Natural killer cell treated with Interleukin-12 subunit alpha and Interleukin-12 subunit beta and Interleukin-15 and Interleukin-18, amount 100 ng/mL, for 72 hours (primary cell): Measurements from ENCODE around the gene FAT3. TPM values are rescaled to one million over a fixed set of nuclear protein-coding genes. Genes with fewer than 3 reads are reported as not detected.

Experiments
- ATAC-seq, 2 donors: fragments of 150-1000 bp; cut with Tn5 transposase in 1 of 2; sonication (Bioruptor Pico), chemical (Tn5 transposase) in 1 of 2; 2 replicates each; pipeline ENCODE4 v1.10.0; 2021
- DNase-seq: peaks from one replicate; pipeline ENCODE4 v3.0.0; 2022; ENCODE audit warnings: low spot score
- H3K27ac Mint-ChIP-seq, 2 donors: 1 replicate in 1 of 2; 2 replicates in 1 of 2; pipeline ENCODE4 v1.8.0; 2022; ENCODE audit warnings: mixed read lengths in 2 of 2, mild to moderate bottlenecking in 1 of 2, moderate library complexity in 1 of 2
- H3K27me3 Mint-ChIP-seq, 2 donors: 1 replicate in 1 of 2; 2 replicates in 1 of 2; pipeline ENCODE4 v1.8.0; 2022; ENCODE audit warnings: mixed read lengths in 2 of 2
- H3K36me3 Mint-ChIP-seq: one replicate; pipeline ENCODE4 v1.8.0; 2022; ENCODE audit warnings: mixed read lengths
- H3K4me1 Mint-ChIP-seq, 2 donors: 1 replicate in 1 of 2; 2 replicates in 1 of 2; pipeline ENCODE4 v1.8.0; 2022; ENCODE audit warnings: low read depth in 2 of 2, mixed read lengths in 2 of 2, mild to moderate bottlenecking in 1 of 2
- H3K4me3 Mint-ChIP-seq: one replicate; pipeline ENCODE4 v1.8.0; 2022; ENCODE audit warnings: mixed read lengths
- H3K9me3 Mint-ChIP-seq: 2 replicates; pipeline ENCODE4 v1.8.0; 2022; ENCODE audit warnings: mixed read lengths
- total RNA-seq, 2 donors: library from RNA; stranded (reverse); gene quantifications; one replicate each; pipeline ENCODE4 v1.2.3, GENCODE V29; 2022

The FAT3 gene
- not detected for total RNA-seq

DNA sequence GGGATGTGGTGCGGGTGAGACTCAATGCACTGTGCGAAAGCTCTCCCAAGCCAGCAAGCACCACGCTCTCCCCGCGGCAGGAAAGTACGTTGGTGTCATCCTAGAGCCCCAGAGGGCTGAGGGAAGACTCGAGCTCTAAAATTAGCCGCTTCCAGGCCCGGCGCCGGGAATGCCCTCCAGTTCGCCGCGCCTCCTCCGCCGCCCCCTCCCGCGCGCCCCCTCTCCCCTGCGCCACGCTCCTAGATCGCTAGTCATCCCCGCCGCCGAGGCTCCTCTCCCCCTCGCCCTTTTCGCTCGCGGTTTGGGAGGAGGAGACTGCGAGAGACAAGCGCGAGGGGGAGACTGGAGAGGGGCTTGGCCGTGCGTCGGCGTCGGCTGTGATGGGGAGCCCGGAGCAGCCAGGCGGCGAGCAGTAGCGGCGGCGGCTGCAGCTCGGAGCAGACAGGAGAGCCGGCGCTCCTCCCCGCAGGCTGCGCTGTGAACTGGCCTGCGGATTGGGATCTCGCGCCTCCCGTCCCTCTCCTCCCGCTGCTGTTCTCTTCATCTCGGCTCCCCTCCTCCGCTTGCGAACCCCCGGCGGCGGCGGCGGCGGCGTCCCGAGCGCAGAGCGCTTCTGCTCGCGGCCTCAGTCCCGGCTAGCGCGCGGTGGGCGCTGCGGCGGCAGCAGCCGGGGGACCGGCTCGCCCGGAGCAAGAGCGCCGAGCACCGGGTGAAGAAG is at the start of gene FAT3:
TSS of gene FAT3 (plus strand) at position 412 of the 718 bp plus-strand sequence. CDS start 127,295 bp downstream, outside the sequence.
- Mint-ChIP-seq H3K27me3 (peaks cover 5 to 21% of the 10 kb centered on the region in 2 donors), H3K4me1 (peaks cover 0 to 3% of the 10 kb centered on the region in 2 donors), H3K9me3 (peaks cover 6% of the 10 kb centered on the region), H3K36me3 (peaks cover 11% of the 10 kb centered on the region), H3K4me3 (no peak within 1 kb of the TSS), H3K27ac (no peak within 1 kb of the TSS)
- ATAC-seq (no peak), DNase-seq (no peak)

DNA sequence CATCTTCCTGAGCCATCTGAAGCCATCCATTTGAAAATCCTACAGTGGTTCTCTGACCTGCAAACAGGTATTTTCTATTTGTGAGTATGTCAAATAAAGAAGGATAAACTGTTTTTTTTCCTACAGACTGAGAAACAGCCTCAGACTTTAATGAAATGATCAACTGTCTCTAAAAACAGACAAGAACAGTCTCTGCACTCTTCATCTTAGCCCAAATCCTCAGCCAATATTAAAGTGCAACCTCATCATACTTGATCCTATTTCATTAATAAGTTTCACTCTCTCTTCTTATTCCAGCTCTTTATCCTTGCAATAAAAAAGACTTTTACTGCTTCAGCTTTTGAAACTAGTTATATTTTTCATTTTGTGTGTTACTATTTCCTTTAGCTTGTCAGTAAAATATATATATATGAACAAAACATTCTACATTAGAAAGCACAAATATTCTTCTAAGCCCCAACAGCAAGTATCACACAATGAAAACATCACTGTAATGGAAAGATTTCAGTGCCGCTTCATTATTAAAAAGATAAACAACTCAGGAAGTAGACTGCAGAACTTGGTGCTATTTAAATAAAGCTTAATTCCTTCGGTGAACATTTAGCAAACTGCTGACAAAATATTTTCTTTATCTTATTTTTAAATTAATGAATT is 45.5 kb upstream of the FAT3 start:
- Mint-ChIP-seq H3K27me3 (no peaks in the 10 kb centered on the region), H3K4me3 (no peak overlapping the region), H3K4me1 (no peaks in the 10 kb centered on the region), H3K9me3 (peaks cover 13% of the 10 kb centered on the region), H3K27ac (no peak overlapping the region), H3K36me3 (no peaks in the 10 kb centered on the region)
- no peak for ATAC-seq
- DNase-seq: no peak

DNA sequence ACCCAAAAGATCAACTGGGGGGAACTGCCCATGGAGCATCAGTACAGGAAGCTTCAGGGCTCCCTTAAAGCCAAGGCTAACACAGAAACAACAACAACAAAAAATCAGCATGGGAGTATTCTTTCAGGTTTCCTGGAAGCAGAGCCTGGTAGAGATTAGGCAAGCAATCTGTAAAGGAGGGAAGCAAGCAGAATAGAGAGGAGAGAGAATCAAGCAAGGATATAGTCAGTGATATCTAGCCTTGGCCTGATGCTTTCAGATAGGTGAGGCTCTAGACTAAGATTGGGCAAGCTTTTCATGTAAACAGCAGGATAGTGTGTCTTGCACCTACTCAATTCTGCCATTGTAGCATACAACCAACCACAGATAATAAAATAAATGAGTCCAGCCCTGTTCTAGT is 44.4 kb upstream of the FAT3 start:
- Mint-ChIP-seq H3K4me3 (no peak overlapping the region), H3K36me3 (no peaks in the 10 kb centered on the region), H3K9me3 (peaks cover 13% of the 10 kb centered on the region), H3K27me3 (no peaks in the 10 kb centered on the region), H3K27ac (no peak overlapping the region), H3K4me1 (no peaks in the 10 kb centered on the region)
- DNase-seq (no peak), ATAC-seq (no peak)

- H3K4me3 Mint-ChIP-seq: no peak overlapping the region
- no peaks in the 10 kb centered on the region for H3K36me3 Mint-ChIP-seq
- ATAC-seq: no peak
- no peaks in the 10 kb centered on the region for H3K27me3 Mint-ChIP-seq
- no peak for DNase-seq
- no peaks in the 10 kb centered on the region for H3K4me1 Mint-ChIP-seq
- H3K9me3 Mint-ChIP-seq: peaks cover 13% of the 10 kb centered on the region
- no peak overlapping the region for H3K27ac Mint-ChIP-seq
Measured at GRCh38 chr11:92180664-92181251, 43.9 kb upstream of the FAT3 start.

DNA sequence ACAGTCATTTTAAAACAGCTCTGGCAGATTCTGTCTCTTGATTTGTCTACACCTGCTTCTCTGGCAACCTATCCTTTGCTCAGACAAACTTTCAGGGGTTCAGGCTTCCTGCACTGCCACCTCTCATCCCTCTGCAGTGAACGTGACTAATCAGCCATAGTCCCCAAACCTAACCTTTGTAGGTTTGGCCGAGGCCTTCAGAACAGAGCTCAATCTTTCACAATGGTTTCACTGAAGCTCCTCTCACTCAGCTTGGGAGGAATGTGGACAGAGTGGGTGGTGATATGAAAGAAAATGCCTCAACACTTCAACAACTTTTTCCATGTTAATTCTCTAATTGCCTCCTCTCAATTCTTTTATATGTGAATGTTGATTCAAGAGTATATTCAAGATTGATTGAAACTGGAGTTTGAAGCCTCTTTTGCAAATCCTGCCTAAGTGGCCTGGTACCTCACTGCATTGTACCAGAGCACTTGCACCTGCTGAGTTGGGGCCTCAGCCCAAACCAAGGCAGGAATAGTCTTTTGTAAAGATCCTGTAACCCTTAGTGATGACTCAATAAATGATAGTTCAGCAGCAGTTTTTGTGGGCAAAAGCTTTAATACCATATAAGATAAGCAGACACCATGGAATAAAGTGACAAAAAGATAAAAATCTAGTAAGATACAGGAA is 33.9 kb upstream of the FAT3 start:
- Mint-ChIP-seq H3K27me3 (no peaks in the 10 kb centered on the region), H3K9me3 (peaks cover 3% of the 10 kb centered on the region), H3K4me1 (no peaks in the 10 kb centered on the region), H3K27ac (no peak overlapping the region), H3K36me3 (no peaks in the 10 kb centered on the region), H3K4me3 (no peak overlapping the region)
- ATAC-seq (no peak), DNase-seq (no peak)

DNA sequence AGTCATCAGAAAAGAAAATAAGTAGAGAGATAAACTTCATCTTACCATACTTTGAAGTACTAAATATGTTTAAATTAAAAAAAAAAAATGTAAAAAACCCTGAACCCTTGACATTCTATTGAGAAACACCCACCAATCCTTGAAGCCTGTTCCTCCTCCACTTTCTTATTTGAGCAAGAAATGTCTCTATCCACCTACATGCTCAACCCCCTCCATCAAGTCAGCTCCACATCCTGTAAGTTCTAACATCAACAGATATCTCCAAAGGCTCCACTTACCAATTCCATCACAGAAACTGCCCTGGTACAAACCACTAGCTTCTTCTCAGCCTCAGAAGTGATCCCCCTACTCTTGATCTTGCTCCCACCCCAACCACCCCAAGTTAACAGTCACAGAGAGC is 32.5 kb upstream of the FAT3 start:
- H3K36me3 Mint-ChIP-seq: no peaks in the 10 kb centered on the region
- H3K4me3 Mint-ChIP-seq: no peak overlapping the region
- peaks cover 5% of the 10 kb centered on the region for H3K9me3 Mint-ChIP-seq
- H3K27ac Mint-ChIP-seq: no peak overlapping the region
- DNase-seq (no peak), ATAC-seq (no peak)
- no peaks in the 10 kb centered on the region for H3K4me1 Mint-ChIP-seq
- H3K27me3 Mint-ChIP-seq: no peaks in the 10 kb centered on the region

- ATAC-seq: no peak
- Mint-ChIP-seq H3K27me3 (no peaks in the 10 kb centered on the region), H3K9me3 (peaks cover 21% of the 10 kb centered on the region), H3K4me1 (no peaks in the 10 kb centered on the region), H3K27ac (no peak overlapping the region), H3K36me3 (no peaks in the 10 kb centered on the region), H3K4me3 (no peak overlapping the region)
- no peak for DNase-seq
Measured at GRCh38 chr11:92198268-92198667, 26.4 kb upstream of the FAT3 start.

DNA sequence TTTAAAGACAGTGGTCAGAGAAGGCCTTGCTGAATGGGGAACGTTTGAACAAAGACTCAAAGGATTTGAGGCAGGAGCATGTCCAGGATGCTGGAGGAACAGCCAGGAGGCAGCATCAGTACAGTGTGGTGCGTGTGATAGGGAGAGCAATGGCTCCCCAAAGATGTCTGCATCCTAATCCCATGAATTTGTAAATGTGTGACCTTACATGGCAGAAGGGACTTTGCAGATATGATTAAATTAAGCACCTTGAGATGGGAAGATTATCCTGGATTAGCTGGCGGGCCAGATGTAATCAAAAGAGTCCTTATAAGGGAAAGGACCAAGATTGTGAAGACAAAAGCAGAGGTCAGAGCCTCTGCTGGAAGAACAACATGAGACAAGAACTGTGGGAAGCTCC is 24.6 kb upstream of the FAT3 start:
- Mint-ChIP-seq H3K27me3 (no peaks in the 10 kb centered on the region), H3K4me1 (no peaks in the 10 kb centered on the region), H3K36me3 (peaks cover 4% of the 10 kb centered on the region), H3K27ac (no peak overlapping the region), H3K9me3 (peaks cover 22% of the 10 kb centered on the region), H3K4me3 (no peak overlapping the region)
- DNase-seq (no peak), ATAC-seq (no peak)

- Mint-ChIP-seq H3K4me1 (no peaks in the 10 kb centered on the region), H3K27ac (no peak overlapping the region), H3K36me3 (peaks cover 4% of the 10 kb centered on the region), H3K27me3 (no peaks in the 10 kb centered on the region), H3K4me3 (no peak overlapping the region), H3K9me3 (peaks cover 14% of the 10 kb centered on the region)
- DNase-seq (no peak), ATAC-seq (no peak)
Measured at GRCh38 chr11:92204731-92205130, 19.9 kb upstream of the FAT3 start.

GRCh38 chr11:92206441-92206840 is 18.2 kb upstream of the FAT3 start:
- H3K27me3 Mint-ChIP-seq: no peaks in the 10 kb centered on the region
- H3K4me3 Mint-ChIP-seq: no peak overlapping the region
- no peak for ATAC-seq
- no peak for DNase-seq
- H3K27ac Mint-ChIP-seq: no peak overlapping the region
- no peaks in the 10 kb centered on the region for H3K4me1 Mint-ChIP-seq
- peaks cover 7% of the 10 kb centered on the region for H3K9me3 Mint-ChIP-seq
- peaks cover 4% of the 10 kb centered on the region for H3K36me3 Mint-ChIP-seq

- no peak for ATAC-seq
- H3K27me3 Mint-ChIP-seq: no peaks in the 10 kb centered on the region
- no peak overlapping the region for H3K27ac Mint-ChIP-seq
- no peak for DNase-seq
- H3K9me3 Mint-ChIP-seq: peaks cover 6% of the 10 kb centered on the region
- H3K4me1 Mint-ChIP-seq: no peaks in the 10 kb centered on the region
- no peak overlapping the region for H3K4me3 Mint-ChIP-seq
- no peaks in the 10 kb centered on the region for H3K36me3 Mint-ChIP-seq
Measured at GRCh38 chr11:92211576-92212167, 12.9 kb upstream of the FAT3 start.

GRCh38 chr11:92212530-92212929 is 12.1 kb upstream of the FAT3 start:
- Mint-ChIP-seq H3K36me3 (no peaks in the 10 kb centered on the region), H3K27me3 (no peaks in the 10 kb centered on the region), H3K4me1 (no peaks in the 10 kb centered on the region), H3K27ac (no peak overlapping the region), H3K9me3 (peaks cover 6% of the 10 kb centered on the region), H3K4me3 (no peak overlapping the region)
- no peak for ATAC-seq
- no peak for DNase-seq

DNA sequence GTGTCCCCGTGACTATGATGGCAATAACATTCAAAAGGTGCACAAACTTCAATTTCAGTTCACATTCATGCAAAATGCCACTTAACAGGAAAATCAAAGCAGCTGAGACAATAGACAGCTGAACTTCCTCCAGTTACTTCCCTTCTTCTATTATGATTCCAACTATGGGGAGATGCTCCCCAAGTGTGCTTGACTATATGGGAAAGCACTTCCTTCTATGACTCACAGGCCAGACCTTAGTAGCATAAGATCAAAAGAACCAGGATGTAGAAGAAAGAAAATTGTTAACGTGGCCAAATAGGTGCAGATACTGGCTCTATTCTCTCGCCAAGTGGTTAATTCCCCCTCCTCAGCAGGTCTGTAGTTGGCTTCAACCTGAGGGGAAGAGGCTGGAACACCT is 7.8 kb upstream of the FAT3 start:
- ATAC-seq (no peak), DNase-seq (no peak)
- Mint-ChIP-seq H3K36me3 (peaks cover 4% of the 10 kb centered on the region), H3K4me1 (no peaks in the 10 kb centered on the region), H3K27me3 (no peaks in the 10 kb centered on the region), H3K4me3 (no peak overlapping the region), H3K9me3 (peaks cover 9% of the 10 kb centered on the region), H3K27ac (no peak overlapping the region)

- H3K4me1 Mint-ChIP-seq: peaks cover 0 to 3% of the 10 kb centered on the region in 2 donors
- H3K9me3 Mint-ChIP-seq: peaks cover 6% of the 10 kb centered on the region
- no peak overlapping the region for H3K4me3 Mint-ChIP-seq
- no peak overlapping the region for H3K27ac Mint-ChIP-seq
- ATAC-seq (no peak), DNase-seq (no peak)
- peaks cover 0 to 8% of the 10 kb centered on the region in 2 donors for H3K27me3 Mint-ChIP-seq
- H3K36me3 Mint-ChIP-seq: peaks cover 11% of the 10 kb centered on the region
Measured at GRCh38 chr11:92219476-92219875, 5.1 kb upstream of the FAT3 start.
